Stomach (tissue), 9 donors: Measurements from ENCODE around the gene ARFGEF3. TPM values are rescaled to one million over a fixed set of nuclear protein-coding genes. Genes with fewer than 3 reads are reported as not detected.

Source experiments
- DNase-seq, 2 donors: peaks; one replicate each; pipeline versions ENCODE4 v3.0.0 to v3.0.0-alpha.2; 2013 to 2019
- H3K27ac ChIP-seq, 5 donors: fragments of 200-600 bp in 4 of 5; sonication (generic) in 4 of 5; one replicate each; pipeline ENCODE4 v1.5.1; 2013 to 2019; ENCODE audit warnings: mild to moderate bottlenecking in 1 of 5, moderate library complexity in 1 of 5
- H3K27me3 ChIP-seq, 3 donors: fragments of 200-600 bp; sonication (generic); one replicate each; pipeline ENCODE4 v1.5.1; 2017 to 2019; ENCODE audit warnings: mixed run types in 1 of 3
- H3K36me3 ChIP-seq, 4 donors: fragments of 200-600 bp; sonication (generic); 1 replicate in 3 of 4; 2 replicates in 1 of 4; pipeline ENCODE4 v1.5.1; 2016 to 2019
- H3K4me1 ChIP-seq, 4 donors: fragments of 200-600 bp; sonication (generic); one replicate each; pipeline ENCODE4 v1.5.1; 2016 to 2019
- H3K4me3 ChIP-seq, 4 donors: fragments of 200-600 bp; sonication (generic) in 3 of 4; one replicate each; pipeline ENCODE4 v1.5.1; 2016 to 2019; ENCODE audit warnings: mild to moderate bottlenecking in 1 of 4
- H3K9me3 ChIP-seq, 4 donors: fragments of 200-600 bp; sonication (generic); one replicate each; pipeline ENCODE4 v1.5.1; 2016 to 2019
- EP300 ChIP-seq: sonication (generic); formaldehyde crosslinking; IDR thresholded peaks from one replicate; pipeline ENCODE4 v1.6.1; 2017; ENCODE audit warnings: antibody characterized with exemption
- POLR2A ChIP-seq, 4 donors: fragments of 450-650 bp; IDR thresholded peaks; one replicate each; pipeline ENCODE4 v1.6.1; 2016; ENCODE audit warnings: antibody characterized with exemption in 4 of 4, control low read depth in 2 of 4, mild to moderate bottlenecking in 1 of 4, moderate library complexity in 1 of 4
- POLR2AphosphoS5 ChIP-seq, 3 donors: sonication (generic); formaldehyde crosslinking; IDR thresholded peaks; one replicate each; pipeline ENCODE4 v1.6.1; 2016; ENCODE audit warnings: antibody characterized with exemption in 3 of 3
- WGBS, 5 donors: extraction: QIAGEN DNeasy Blood & Tissue Kit in 3 of 5; methylation state at CpG; one replicate each; pipeline versions ENCODE4 v1.1.5 to v1.1.7; 2013 to 2018; 5-methylcytosine and 5-hydroxymethylcytosine counted together
- intact Hi-C: fragments of 100-400 bp; cut with DNase I; formaldehyde crosslinking; loops from one replicate; pipeline ENCODE4 v1.15.1; 2023; ENCODE audit warnings: low total_unique reads
- polyA plus RNA-seq, 3 donors: library from polyadenylated mRNA; stranded (reverse); fragments of 200-250 nt; gene quantifications; one replicate each; pipeline ENCODE4 v1.2.3, GENCODE V29; 2013
- total RNA-seq, 5 donors: library from RNA; depleted of rRNA; stranded (reverse); fragments of >200 nt; gene quantifications; one replicate each; pipeline versions ENCODE4 v1.1.0 to v1.2.3, GENCODE V29; 2014 to 2016
- TF ChIP-seq, protein P1 (sequence below), 7 experiments: fragments of 450-650 bp in 4 of 7; fragments of 200-600 bp in 3 of 7; sonication (generic) in 3 of 7; IDR thresholded peaks; one replicate each; pipeline ENCODE4 v1.5.1; 2016 to 2019; ENCODE audit warnings: antibody characterized with exemption in 7 of 7, control low read depth in 2 of 7, mild to moderate bottlenecking in 1 of 7
- donor health status: healthy with polysubstance abuse.
- donor health status: Bipolar disorder and iron deficiency.
- donor health status: healthy.

Gene ARFGEF3
- total and polyA plus RNA-seq, 8 donors: 3.2 to 44.6 (median 13.2) TPM

DNA sequence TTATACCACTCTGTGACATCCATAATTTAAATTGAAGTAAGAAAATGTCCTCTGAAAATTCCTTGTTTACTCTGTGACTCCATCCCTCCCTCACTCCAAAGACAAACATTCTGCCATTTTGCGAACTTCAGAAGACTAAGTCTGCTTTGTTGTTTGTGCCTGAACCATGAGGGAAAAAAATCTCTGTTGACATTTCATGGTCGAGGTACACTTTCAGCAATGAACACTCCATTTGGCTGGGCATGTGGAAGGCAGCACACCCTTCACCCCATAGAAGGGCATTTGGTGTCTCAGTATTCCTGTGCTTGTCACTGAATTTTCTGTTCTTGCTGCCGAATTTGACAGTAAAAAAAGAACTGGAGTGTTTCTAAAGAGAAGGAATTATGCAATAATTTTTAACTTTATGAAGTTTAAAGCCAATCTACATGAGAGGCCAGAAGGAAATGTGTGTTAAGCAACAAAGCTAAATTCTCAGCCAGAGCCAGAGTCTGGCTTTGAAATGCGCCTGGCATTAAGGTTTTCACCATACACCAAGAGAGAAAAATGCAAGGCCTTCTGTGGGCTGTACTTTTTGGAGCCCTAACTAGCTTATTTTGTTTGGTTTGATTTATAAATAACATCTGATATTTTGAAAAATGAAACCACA lies 61.3 kb downstream of the ARFGEF3 start:
- Histone ChIP-seq H3K27me3 (no peaks in the 10 kb centered on the region), H3K4me3 (no peak overlapping the region), H3K9me3 (no peaks in the 10 kb centered on the region), H3K36me3 (no peaks in the 10 kb centered on the region), H3K27ac (peak overlapping the region in 2 of 5 donors; percentile 32 to 43), H3K4me1 (peaks cover 12 to 37% (median 16%) of the 10 kb centered on the region in 4 donors)
- no peak for DNase-seq
- intact Hi-C loops: no loop called here
- WGBS, 5 donors: 50 to 68% (median 61%) methylated on average over 4 of the region's 4 CpGs
- TF ChIP-seq EP300: no peak
- no peak for TF ChIP-seq POLR2AphosphoS5 (IDR thresholded peaks at IDR 0.05)
- TF ChIP-seq, protein P1, sequence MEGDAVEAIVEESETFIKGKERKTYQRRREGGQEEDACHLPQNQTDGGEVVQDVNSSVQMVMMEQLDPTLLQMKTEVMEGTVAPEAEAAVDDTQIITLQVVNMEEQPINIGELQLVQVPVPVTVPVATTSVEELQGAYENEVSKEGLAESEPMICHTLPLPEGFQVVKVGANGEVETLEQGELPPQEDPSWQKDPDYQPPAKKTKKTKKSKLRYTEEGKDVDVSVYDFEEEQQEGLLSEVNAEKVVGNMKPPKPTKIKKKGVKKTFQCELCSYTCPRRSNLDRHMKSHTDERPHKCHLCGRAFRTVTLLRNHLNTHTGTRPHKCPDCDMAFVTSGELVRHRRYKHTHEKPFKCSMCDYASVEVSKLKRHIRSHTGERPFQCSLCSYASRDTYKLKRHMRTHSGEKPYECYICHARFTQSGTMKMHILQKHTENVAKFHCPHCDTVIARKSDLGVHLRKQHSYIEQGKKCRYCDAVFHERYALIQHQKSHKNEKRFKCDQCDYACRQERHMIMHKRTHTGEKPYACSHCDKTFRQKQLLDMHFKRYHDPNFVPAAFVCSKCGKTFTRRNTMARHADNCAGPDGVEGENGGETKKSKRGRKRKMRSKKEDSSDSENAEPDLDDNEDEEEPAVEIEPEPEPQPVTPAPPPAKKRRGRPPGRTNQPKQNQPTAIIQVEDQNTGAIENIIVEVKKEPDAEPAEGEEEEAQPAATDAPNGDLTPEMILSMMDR (IDR thresholded peaks at IDR 0.05): no peak

DNA sequence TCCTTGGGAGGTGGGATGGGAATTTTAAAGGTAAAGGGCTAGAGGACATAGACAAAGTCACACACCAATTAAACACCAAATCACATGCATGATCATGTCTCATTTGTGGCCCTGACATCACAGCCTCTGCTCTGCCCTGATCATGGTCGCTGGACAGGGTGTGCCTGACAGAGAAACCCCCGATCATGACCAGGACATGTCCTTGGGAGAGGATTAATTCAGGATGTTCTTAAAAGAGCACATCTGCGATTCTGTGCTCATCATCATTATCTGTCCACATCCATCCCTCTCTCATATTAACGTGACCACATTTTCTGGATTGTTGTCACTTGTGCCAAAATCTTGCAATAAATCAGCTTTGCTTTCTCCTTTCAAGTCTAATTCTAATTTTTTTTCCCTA lies 64.2 kb downstream of the ARFGEF3 start:
- no peak overlapping the region for H3K4me3 ChIP-seq
- H3K27ac ChIP-seq: peak overlapping the region; percentile 66 to 88 (median 79)
- H3K4me1 ChIP-seq: peaks cover 30 to 41% (median 40%) of the 10 kb centered on the region in 4 donors
- H3K36me3 ChIP-seq: no peaks in the 10 kb centered on the region
- TF ChIP-seq POLR2AphosphoS5 (IDR thresholded peaks at IDR 0.05): no peak
- intact Hi-C loops: no loop called here
- H3K9me3 ChIP-seq: no peaks in the 10 kb centered on the region
- 74 to 88% (median 76%) methylated on average over 4 of the region's 4 CpGs for WGBS, 5 donors
- no peaks in the 10 kb centered on the region for H3K27me3 ChIP-seq
- no peak for DNase-seq

DNA sequence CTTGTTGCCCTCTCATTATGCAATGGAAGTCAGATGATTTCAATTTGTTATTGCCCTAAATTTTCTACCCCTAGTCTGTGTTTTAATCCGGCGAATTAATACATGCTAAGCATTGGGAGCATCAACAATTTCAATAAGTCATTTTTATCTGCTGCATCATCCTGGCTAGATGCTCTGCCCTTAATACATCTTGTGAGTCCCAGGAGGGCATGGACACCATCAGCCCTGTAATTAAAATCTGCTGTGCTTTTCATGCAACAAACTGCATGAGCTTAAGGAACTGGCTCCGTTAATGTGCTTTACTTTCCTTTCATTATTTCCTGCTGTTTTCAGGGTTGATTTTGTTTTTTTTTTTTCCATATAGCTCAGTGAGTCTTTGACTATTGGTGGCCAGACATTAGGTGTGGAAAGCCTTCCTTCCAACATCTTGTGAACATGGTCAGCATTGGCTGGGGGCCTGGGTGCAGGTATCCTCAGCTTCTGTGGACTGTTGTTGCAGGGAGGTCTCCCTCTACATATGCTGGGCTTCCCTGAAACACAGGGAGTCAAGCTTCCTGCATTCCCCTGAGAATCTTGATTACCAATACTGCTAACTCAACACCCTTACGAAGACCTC lies 65.1 kb downstream of the ARFGEF3 start:
- Histone ChIP-seq H3K36me3 (no peaks in the 10 kb centered on the region), H3K9me3 (no peaks in the 10 kb centered on the region), H3K4me1 (peaks cover 32 to 43% (median 41%) of the 10 kb centered on the region in 4 donors), H3K27me3 (no peaks in the 10 kb centered on the region), H3K4me3 (peak overlapping the region in 1 of 4 donors; percentile 17), H3K27ac (peak overlapping the region; percentile 79 to 88 (median 82))
- 52 to 71% (median 60%) methylated on average over 4 of the region's 4 CpGs for WGBS, 5 donors
- intact Hi-C loops: no loop called here
- no peak for DNase-seq
- no peak for TF ChIP-seq POLR2A (IDR thresholded peaks at IDR 0.05)
- TF ChIP-seq POLR2AphosphoS5 (IDR thresholded peaks at IDR 0.05): no peak
- no peak for TF ChIP-seq EP300
- TF ChIP-seq, protein P1 (IDR thresholded peaks at IDR 0.05): no peak

DNA sequence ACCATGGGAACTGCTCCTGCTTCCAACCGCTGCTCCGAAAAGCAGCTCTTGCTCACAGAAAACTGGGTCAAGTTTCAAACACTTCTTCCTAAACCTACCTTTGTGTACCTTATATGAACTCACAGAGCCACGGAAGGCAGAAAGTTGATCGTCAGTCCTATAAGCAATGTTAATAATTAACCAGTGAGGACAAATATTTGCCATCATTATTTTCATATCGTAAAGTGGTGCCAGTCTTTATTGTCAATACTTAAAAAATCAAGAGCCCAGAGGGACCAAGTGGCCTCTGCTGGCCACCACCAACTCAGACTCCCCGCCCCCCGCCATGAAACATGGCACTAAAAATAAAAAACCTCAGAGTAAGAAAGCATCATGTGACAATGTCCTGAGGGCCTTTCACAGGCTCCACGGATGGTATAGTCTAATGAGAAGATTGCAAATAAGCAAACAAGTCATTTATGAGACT lies 65.6 kb downstream of the ARFGEF3 start:
- intact Hi-C loops: no loop called here
- Histone ChIP-seq H3K4me3 (peak overlapping the region in 1 of 4 donors; percentile 17), H3K4me1 (peaks cover 38 to 48% (median 46%) of the 10 kb centered on the region in 4 donors), H3K9me3 (no peaks in the 10 kb centered on the region), H3K27ac (peak overlapping the region; percentile 79 to 88 (median 83)), H3K27me3 (no peaks in the 10 kb centered on the region), H3K36me3 (no peaks in the 10 kb centered on the region)
- WGBS, 5 donors: 28 to 63% (median 46%) methylated on average over 8 of the region's 8 CpGs
- peak in 2 of 3 donors; percentile 36 to 56 for TF ChIP-seq POLR2AphosphoS5 (IDR thresholded peaks at IDR 0.05)
- no peak for TF ChIP-seq POLR2A (IDR thresholded peaks at IDR 0.05)
- no peak for TF ChIP-seq EP300
- TF ChIP-seq, protein P1 (IDR thresholded peaks at IDR 0.05): peak in 1 of 7 experiments; percentile 40
- DNase-seq: peak; percentile 68 to 82
